Hematopoietic multipotent progenitor cell treated with erythropoietin and hydrocortisone succinate and interleukin-3 and kit ligand, for 4 days (in vitro differentiated cells): ENCODE results near the gene SMIM1.
"Not testable (repeated sequence)": the region's sequence is repeated elsewhere in the genome, so short reads cannot be mapped to it uniquely, and the experiment has no call there.

ENCODE experiments used
- DNase-seq: peaks from one replicate; pipeline ENCODE4 v3.0.0-alpha.2; 2015

The SMIM1 gene

GRCh38 chr1:3738943-3739342, 33.6 kb upstream of the SMIM1 start:
- DNase-seq: no peak

DNA sequence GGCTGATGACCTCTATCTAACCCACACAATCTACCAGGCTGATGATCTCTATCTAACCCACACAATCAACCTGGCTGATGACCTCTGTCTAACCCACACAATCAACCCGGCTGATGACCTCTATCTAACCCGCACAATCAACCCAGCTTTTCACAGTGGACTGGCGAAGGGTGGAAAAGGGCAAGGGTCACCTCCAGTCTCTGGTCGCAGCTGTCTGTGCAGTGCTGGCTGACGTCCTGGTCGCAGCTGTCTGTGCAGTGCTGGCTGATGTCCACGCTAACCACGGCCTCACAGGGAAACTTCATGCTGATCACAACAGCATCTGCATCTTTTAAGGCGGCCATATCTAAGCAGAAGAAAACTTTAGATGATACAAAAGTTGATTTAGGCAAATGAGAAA, 32.5 kb upstream of the SMIM1 start:
- DNase-seq: no peak

DNA sequence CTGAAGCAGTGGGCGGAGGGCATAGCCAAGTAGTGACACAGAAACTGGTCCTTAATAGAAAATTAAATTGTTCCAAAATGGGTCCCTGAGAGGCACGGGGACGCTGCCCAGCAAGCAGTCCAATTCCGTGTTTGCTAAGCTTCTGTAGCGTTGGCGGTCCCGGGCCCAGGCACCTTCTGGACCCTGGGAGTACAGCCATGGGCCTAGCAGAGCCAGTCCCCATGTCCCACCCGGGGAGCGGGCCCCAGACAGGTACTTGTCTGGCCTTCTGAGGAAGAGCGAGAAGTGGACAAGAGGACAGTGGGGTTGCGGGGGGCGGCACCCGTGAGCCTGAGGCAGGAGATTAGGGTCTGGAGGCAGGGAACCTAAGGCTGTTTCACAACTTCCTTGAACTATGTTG, 31.8 kb upstream of the SMIM1 start:
- no peak for DNase-seq

DNA sequence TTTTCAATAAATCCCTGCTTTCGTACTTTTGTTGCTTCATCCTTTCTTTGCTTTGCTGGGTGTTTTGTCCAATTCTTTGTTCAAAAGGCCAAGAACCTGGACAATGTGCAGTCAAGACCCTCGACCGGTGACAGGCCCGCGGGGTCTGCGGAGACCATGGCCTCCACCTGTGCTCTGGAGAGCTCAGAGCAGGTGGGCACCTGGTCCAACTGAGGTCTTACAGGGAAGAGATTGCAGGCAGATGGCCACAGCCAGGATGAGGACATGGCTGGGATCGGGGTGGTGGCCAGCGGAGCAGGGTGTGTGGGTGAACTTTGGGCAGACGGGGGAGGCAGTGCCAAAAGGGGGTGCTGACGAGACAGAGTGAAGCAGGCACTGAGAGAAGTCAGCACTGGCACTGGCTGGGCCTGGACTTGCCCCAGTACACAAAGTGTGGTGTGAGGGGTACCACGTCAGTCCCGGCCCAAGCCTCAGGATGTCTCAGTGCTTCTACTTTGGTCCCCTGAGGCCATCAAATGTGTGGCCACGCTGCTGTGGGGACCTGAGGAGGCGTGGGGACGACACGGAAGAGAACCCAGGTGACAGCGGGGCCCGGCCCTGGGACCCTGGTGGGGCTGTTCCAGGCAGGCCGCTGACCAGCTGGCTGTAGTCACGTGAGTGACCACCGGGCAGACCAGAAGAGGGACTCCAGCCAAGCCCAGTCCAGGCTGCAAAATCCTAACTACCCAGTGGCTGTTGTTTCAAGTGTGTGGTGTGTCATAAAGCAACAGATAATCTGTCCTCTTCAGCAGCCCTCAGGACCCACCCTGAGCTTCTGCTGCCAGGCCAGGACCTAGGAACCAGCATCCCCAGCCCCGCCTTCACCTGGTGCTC, 30.7 kb upstream of the SMIM1 start:
- no peak for DNase-seq

DNA sequence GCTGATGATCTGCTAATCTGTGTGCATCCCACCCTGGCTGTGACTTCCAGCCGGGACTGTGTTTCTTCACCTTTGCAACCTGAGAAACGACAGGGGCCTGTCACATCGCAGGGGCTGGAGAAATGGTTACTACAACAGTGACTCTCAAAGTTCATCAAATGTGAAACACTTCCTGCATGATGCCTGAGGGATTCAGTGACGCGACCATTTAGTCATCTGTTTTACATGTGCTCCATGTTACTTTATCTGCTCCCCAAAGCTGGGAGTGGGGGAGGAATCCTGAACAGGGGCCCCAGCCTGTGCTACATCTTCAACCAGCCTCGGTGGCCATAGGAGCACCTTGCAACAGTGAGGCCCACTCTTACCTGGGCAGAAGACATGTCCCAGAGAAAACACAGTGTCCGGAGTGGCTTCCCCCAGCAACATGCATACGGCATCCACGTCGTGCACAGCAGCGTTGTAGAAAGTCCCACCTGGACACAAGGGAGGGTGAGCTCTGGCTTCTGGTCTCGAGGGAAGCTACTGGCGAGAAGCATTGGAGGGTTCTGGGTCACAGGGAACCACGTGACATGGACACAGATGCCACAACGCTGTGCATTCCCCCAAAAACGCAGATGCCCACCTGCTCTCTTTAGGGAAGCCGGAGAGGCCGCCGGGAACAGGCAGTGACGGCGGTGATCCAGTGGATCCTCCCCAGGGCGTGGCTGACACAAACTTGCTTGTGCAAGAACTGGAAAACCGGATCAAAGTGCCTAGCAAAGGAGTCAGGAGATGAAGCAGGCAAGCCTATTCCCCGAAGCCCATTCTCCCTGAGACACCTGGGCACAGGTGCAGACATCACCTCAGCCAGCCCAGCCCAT, 29.9 kb upstream of the SMIM1 start:
- no peak for DNase-seq

GRCh38 chr1:3743421-3743820, 29.1 kb upstream of the SMIM1 start:
- no peak for DNase-seq

DNA sequence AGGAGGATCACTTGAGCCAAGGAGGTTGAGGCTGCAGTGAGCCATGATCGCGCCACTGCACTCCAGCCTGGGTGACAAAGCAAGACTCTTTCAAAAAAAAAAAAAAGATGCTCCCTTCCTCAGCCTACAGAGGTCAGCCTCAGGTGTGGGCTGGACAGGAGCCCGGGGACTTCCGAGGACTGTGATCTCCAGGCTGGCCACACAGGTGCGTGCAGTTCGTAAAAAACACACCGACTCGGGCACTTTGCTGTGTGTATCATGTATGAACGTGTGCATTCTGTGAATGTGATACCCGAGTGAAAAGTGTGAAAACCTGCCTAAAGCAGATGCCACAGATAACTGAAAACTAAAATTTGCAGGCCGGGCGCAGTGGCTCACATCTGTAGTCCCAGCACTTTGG, 28.7 kb upstream of the SMIM1 start:
- no peak for DNase-seq

- DNase-seq: no peak
Observed at GRCh38 chr1:3744646-3745045, 27.9 kb upstream of the SMIM1 start.

DNA sequence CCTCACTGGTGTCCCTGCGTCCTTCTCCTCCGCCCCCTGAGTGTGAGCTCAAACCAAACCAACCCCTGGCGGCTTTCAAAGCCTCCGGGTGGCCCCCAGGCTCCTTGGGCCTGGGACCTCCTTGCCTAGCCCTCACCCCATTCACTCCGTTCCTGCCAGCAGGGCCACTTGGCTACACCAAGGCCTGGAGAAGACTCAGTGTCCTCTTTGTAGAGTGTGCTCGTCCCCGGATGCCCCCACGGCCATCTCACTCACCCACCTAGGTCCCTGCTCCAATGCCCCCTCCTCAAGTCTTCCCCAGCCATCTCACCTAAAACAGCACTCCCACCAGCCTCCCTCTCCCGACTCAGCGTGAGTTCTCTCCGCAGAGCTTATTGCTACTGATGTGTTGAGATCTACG, 27.5 kb upstream of the SMIM1 start:
- DNase-seq: no peak

DNA sequence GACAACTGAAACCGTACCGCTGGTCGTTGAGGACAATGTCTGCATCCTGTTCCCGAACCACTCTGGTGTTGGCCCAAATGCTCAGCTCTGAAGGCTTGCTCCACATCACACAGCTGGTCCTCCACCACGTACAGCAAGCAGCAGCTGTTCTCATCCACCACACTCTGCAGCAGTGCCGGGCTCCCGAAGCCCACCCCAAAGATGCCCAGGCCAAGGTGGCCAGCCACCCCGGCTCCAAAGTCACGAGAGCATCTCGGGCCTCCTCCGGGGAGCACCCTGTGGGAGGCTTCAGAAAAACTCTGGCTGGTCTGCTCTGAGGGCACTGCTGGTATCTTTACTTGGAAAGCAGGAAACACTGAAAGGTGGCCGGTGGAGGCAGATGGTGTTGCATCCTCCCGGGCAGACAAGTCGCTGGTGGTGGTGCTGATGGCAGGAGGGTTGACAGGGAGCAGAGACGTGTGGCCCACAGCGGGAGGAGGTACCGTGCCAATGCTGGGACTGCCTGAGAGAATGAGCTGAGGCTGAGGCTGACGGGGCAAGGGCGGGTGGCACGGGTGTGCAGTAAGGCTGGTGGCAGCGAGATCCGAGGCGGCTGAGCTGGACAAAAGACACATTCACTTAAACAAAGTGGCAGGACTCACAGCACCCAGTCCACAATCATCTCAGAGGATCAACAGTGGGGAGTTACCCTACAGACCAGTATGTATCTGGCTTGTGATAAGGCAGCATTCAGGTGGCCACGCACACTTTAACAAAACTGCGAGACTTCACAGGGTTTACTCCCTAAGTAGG, 26.8 kb upstream of the SMIM1 start:
- peak; percentile 44 for DNase-seq

DNA sequence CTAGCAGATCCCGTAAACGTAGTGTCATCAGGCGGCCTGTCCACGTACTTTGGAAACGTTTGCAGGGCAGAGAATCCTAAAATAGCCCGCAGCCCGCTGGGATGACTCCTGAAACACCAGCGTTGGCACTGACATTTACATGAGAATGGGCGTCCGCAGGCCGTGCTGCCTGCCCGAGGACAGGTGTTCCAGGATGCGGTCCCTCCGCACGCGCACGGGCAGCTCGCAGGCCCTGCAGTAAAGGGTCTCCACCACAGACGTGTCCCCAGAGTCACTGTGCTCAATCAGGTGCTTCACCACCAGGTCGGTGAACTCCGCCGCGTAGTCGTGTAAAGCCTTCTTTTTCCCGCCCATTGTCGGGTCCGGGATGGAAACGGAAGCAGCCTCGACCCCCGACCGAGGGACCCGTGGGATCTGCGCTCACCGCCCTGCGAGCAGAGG, 26.1 kb upstream of the SMIM1 start:
- DNase-seq: no peak

GRCh38 chr1:3746830-3747521, 25.6 kb upstream of the SMIM1 start:
- peak; percentile 93 for DNase-seq

GRCh38 chr1:3747522-3747848, 25.1 kb upstream of the SMIM1 start:
- no peak for DNase-seq

DNA sequence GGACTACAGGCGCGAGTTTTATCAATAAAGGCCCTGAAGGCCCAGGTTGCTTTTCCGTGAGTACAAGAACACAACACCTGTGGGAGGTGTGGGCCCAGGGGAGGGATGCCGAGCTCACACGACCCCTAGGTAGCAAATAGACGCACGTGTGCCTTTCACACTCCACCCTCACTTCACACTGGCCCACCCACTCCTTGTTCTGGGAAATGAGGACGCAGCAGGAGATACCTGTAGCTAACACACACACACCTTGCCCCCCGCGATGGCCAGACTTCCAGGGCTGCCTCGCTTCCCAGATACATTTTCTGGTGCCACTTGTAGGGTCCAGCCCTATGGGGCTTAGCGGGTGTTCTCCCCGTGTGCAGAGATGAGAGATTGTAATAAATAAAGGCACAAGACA, 24.6 kb upstream of the SMIM1 start:
- no peak for DNase-seq

GRCh38 chr1:3748316-3748900, 24.1 kb upstream of the SMIM1 start:
- DNase-seq: not testable (repeated sequence)

DNA sequence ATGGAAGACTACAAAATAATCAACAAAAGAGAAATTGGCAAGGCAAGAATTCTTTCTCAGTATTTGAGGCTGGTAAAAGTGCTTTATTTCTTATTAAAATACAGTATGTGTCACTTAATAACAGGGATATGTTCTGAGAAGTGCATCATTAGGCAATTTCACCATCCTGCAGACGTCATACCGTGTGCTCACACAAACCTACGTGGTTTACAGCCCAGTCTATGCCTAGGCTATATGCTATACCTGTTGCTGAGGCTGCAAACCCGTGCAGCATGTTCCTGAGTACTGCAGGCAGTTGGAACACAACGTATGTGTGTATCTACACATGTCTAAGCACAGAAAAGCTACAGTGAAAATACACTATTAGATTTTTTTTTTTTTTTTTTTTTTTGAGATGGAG, 23.0 kb upstream of the SMIM1 start:
- no peak for DNase-seq

DNA sequence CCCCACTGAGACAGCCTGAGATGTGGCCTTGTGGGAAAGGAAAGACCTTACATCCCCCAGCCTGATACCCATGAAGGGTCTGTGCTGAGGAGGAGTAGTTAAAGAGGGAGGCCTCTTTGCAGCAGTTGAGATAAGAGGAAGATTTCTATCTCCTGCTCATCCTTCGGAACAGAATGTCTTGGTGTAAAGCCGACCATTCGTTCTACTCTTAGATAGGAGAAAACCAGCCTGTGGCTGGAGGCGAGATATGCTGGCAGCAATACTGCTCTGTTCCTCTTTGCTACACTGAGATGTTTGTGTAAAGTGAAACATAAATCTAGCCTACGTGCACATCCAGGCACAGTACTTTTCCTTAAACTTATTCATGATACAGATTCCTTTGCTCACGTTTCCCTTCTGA, 21.8 kb upstream of the SMIM1 start:
- DNase-seq: peak; percentile 65

DNA sequence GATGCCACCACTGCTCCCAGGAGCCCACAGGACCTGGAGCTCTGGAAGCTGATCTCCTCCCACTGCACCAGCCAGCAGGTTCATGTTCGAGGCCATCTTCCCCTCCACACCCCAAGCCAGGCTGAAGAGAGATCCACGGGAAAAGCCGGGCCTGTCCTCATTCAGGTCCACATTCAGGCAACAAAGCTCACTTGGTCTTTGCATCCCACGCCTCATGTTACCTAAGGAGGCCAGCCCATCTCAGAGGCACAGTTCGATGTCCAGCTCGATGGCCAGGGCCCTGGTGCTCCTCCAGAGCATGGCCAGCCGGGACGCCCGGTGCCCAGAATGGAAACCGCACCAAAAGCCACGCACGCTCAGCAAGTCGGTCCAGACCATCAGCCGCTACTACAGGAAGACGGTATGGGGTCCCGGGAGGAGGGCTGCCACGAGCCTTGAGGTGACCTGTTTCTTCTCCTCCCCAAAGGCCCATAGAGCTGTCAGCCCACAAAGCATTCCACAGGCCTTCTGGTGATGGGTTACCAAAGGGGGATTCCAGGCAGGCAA, 20.1 kb upstream of the SMIM1 start, which contains the start of gene CCDC27:
Gene CCDC27 (plus strand): TSS at position 51 of the 546 bp plus-strand sequence. CDS start 32 bp downstream, at position 83.
- DNase-seq: no peak

DNA sequence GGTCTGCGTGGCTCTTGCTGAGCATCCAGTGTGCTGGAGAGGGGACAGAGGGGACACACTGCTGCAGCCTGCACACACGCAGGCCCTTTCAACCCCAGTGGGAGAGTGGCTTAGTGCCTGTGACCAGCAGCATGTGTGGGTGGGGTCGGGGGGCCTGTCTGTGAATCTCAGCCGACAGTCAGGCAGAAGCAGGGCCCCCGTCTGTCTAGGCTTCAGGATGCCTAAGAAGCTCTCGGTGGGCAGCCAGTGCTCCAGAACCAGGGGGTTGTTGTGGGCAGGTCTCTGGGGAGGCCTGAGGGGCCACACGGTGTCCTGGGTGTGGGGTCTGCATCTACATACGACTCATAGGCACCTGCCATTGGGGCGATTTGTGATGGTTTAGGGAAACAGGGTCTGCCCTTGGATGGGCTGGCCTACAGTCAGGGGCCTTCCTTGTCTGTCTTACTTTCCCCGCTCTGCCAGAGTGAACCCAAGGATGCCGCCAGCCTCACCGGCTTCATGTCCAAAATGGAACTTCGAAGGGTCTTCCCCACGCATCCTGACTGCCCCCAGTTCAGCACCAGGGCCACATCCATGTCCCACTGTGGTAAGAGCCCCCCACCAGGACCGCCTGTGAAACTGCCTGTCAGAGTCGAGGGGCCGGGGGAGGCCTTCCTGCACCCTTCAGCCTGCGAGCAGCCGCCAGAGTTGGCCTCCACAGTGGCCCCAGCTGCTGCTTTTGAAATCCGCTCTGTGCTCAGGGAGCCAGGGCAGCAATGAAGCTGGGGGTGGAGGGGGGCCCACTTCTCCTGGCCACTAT, 18.7 kb upstream of the SMIM1 start:
- no peak for DNase-seq

DNA sequence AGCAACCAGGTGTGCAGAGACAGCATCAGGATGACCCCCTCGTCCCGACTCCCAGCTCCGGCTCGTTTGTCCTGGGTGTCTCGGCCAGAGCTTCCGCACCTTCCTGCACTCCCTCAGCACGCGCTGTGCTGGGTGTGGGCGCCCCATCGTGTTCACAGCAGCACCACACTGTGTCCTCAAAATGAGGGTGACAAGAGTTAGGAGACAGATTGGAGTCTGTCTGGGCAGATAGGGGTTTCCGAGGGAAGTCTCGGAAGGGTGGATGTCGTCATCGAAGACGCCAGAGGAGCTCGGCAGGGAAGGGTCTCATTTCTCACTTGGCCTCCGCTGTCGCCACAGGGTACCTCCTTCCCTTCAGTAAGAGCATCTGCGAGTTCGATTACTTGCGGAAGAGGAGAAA, 16.2 kb upstream of the SMIM1 start:
- DNase-seq: no peak

DNA sequence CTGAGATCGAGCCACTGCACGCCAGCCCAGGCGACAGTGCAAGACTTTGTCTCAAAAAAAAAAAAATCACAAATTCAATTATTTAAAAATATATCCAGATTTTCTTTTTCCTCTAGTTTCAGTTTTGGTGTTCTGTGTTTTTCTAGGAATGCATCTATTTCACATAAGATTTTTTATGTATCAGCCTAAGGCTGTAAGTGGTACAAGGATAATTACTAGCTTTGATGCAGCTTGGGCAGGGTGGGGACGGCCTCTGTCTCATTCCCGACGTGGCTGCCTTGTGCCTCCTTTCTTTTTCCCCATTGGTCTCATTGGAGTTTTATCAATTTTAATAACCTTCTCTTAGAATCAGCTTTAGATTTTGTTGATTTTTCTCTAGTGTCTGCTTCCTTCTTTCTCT, 13.4 kb upstream of the SMIM1 start:
- no peak for DNase-seq
